Measurements from ENCODE around the gene GABRD. TPM values are rescaled to one million over a fixed set of nuclear protein-coding genes. Genes with fewer than 3 reads are reported as not detected.

Gene GABRD
- total RNA-seq, 1 donor from 2014 or later: 0.41 TPM

DNA sequence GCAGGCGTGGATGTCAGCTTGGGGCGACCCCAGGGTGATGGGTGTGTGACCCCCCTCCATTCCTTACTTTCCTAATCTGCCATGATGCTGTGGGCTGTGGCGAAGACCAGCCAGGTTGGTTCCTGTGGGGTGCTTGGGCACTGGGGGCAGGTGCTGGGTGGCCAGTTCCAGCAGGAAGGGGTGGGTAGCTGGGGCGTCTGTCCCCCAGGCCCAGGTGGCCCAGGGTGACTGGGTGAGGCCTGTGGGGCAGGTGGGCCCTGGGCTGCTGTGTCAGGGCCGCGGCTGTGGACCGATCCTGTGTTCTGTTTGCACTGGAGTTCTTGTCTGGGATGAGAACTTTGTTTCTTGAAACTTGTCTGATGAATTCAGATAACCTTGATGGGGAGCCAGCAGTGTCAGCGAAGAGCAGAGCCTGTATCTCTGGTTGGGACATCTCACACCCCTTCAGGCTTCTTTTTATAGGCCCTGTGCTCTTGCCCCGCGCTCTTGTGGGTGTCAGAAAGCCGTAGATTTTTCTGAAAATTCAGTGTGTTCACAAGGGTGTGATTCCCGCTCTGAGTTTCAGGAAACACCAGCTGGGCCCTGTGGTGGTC, 34.7 kb downstream of the GABRD start:
- H3K27ac ChIP-seq (replicated peaks): no peak overlapping the region
- peaks cover 18% of the 10 kb centered on the region for H3K4me1 ChIP-seq
- no peak overlapping the region for H3K4me3 ChIP-seq
- peaks cover 39% of the 10 kb centered on the region for H3K27me3 ChIP-seq (ENCODE audit: low read depth)
- intact Hi-C loops (cut with micrococcal nuclease): no loop called here
- no peaks in the 10 kb centered on the region for H3K36me3 ChIP-seq
- no peak for DNase-seq
- H3K9me3 ChIP-seq (replicated peaks): no peaks in the 10 kb centered on the region
- TF ChIP-seq, protein P1, sequence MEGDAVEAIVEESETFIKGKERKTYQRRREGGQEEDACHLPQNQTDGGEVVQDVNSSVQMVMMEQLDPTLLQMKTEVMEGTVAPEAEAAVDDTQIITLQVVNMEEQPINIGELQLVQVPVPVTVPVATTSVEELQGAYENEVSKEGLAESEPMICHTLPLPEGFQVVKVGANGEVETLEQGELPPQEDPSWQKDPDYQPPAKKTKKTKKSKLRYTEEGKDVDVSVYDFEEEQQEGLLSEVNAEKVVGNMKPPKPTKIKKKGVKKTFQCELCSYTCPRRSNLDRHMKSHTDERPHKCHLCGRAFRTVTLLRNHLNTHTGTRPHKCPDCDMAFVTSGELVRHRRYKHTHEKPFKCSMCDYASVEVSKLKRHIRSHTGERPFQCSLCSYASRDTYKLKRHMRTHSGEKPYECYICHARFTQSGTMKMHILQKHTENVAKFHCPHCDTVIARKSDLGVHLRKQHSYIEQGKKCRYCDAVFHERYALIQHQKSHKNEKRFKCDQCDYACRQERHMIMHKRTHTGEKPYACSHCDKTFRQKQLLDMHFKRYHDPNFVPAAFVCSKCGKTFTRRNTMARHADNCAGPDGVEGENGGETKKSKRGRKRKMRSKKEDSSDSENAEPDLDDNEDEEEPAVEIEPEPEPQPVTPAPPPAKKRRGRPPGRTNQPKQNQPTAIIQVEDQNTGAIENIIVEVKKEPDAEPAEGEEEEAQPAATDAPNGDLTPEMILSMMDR (IDR thresholded peaks at IDR 0.05; ENCODE audit: borderline replicate concordance): no peak

- H3K27me3 ChIP-seq (ENCODE audit: low read depth): peaks cover 32% of the 10 kb centered on the region
- H3K4me1 ChIP-seq: peaks cover 13% of the 10 kb centered on the region
- TF ChIP-seq, protein P1 (IDR thresholded peaks at IDR 0.05; ENCODE audit: borderline replicate concordance): no peak
- DNase-seq: no peak
- no peak overlapping the region for H3K27ac ChIP-seq (replicated peaks)
- no peaks in the 10 kb centered on the region for H3K36me3 ChIP-seq
- no peak overlapping the region for H3K4me3 ChIP-seq
- no peaks in the 10 kb centered on the region for H3K9me3 ChIP-seq (replicated peaks)
- intact Hi-C loops (cut with micrococcal nuclease): no loop called here
These were observed 35.4 kb downstream of the GABRD start for GRCh38 chr1:2054560-2054959.

DNA sequence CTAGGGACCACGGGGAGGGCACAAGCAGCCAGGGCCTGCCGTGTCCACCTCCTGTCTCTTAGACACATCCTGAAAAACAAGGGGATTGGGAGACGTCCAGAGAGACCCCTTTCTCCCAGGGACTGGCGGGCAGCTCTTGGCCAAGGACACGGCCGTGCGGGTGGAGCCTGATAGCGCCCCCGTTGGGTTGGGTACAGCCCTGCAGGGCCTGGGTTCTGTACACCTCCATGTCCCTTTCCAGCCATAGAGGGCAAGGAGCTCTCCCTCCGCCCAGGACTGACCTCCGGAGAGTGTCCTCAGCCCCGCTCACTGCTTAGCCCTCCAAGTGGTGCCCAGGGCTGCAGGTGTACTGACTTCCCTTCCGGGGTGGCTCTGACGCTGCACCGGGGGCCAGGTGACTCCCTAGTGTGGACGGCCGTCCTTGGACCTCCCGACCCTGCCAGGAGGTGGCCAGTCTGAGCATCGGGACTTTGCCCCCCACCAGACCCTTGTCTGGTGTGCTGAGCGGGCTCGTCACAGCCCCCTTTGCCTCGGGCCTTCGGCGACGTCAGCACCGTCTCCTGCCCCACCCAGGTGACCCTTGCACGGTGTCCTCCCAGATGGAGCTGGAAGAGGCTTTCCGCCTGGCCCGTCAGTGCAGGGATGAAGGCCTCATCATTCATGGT, 36.9 kb downstream of the GABRD start:
- H3K4me1 ChIP-seq: peaks cover 2% of the 10 kb centered on the region
- H3K9me3 ChIP-seq (replicated peaks): no peaks in the 10 kb centered on the region
- H3K36me3 ChIP-seq: no peaks in the 10 kb centered on the region
- intact Hi-C loops (cut with micrococcal nuclease): no loop called here
- DNase-seq: no peak
- H3K27me3 ChIP-seq (ENCODE audit: low read depth): peaks cover 17% of the 10 kb centered on the region
- no peak overlapping the region for H3K27ac ChIP-seq (replicated peaks)
- no peak overlapping the region for H3K4me3 ChIP-seq
- TF ChIP-seq, protein P1 (IDR thresholded peaks at IDR 0.05; ENCODE audit: borderline replicate concordance): no peak

GRCh38 chr1:2056955-2057590, 37.9 kb downstream of the GABRD start:
- no peak for DNase-seq
- H3K27ac ChIP-seq (replicated peaks): no peak overlapping the region
- H3K4me3 ChIP-seq: no peak overlapping the region
- TF ChIP-seq, protein P1 (IDR thresholded peaks at IDR 0.05; ENCODE audit: borderline replicate concordance): no peak
- H3K27me3 ChIP-seq (ENCODE audit: low read depth): peaks cover 7% of the 10 kb centered on the region
- intact Hi-C loops (cut with micrococcal nuclease): no loop called here
- H3K9me3 ChIP-seq (replicated peaks): no peaks in the 10 kb centered on the region
- no peaks in the 10 kb centered on the region for H3K36me3 ChIP-seq
- no peaks in the 10 kb centered on the region for H3K4me1 ChIP-seq

DNA sequence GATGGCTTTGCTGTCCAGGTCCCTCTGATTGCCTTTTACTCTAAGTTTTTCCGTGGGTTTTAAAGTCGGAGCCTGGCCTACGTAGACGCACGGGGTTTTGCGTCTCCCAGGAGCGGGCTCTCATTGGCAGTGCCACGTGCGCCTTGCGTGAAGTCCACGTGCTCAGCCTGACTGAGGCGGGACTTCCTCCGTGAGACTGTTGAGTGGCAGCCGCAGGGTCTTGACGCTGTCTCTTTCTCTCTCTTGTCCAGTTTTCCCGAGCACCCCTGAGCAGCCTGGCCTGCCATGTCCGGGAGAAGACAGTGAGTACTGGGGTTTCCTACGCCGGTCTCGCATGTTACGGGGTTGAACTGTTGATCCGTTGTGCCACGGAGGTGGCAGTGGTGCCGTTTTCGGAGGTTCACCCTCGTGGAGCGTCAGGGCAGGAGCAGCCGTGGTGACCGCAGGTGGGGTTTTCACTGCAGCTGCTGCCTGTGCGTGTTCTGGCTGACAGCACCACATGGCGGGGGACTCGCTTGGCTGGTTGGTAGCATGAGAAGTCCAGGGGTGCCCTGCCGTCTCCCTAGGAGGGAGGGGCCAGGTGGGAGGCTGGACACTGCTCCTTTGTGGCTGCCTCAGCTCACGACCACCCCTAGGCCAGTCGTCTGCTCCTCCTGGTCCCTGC, 40.3 kb downstream of the GABRD start:
- Histone ChIP-seq H3K4me1 (no peaks in the 10 kb centered on the region), H3K4me3 (no peak overlapping the region), H3K9me3 (replicated peaks) (peaks cover 7% of the 10 kb centered on the region), H3K27ac (replicated peaks) (no peak overlapping the region), H3K36me3 (no peaks in the 10 kb centered on the region), H3K27me3 (ENCODE audit: low read depth) (no peaks in the 10 kb centered on the region)
- TF ChIP-seq, protein P1 (IDR thresholded peaks at IDR 0.05; ENCODE audit: borderline replicate concordance): no peak
- no peak for DNase-seq
- intact Hi-C loops (cut with micrococcal nuclease): no loop called here

Data from left ventricle myocardium inferior (tissue), 1 donor.